OCI-LY1 (cell line): ENCODE measurements around the gene KIFC3.

Source experiments
- CTCF ChIP-seq: fragments of 200-600 bp; sonication (generic), shearing (Covaris generic); IDR thresholded peaks from 2 replicates; pipeline ENCODE4 v1.5.1; 2017; ENCODE audit warnings: mild to moderate bottlenecking, antibody characterized with exemption, low read length, moderate library complexity, mixed read lengths
- EZH2 ChIP-seq: fragments of 200-600 bp; sonication (generic), shearing (Covaris generic); IDR thresholded peaks from 2 replicates; pipeline ENCODE4 v1.8.0; 2017; ENCODE audit warnings: borderline replicate concordance, mixed run types, mild to moderate bottlenecking, antibody characterized with exemption, low read length, moderate library complexity, mixed read lengths

DNA sequence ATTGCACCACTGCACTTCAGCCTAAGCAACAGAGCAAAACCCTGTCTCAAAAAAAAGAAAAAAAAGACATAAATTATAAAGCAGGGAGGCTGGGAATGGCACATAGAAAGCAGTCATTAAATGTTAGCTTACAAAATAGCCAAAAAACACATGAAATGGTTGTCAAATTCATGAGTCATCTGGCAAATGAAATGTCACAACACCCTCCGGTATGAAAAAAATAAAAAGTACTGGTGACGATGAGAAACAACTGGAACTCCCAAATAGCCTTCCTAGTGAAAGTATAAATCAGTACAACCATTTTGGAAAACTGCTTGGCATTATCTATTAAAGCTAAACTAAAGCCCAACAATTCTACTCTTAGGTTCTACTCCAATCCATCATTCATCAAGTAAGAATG, 70.3 kb downstream of the KIFC3 start:
- no peak for TF ChIP-seq EZH2
- TF ChIP-seq CTCF: no peak
